Ishikawa (cell line): ENCODE results near the gene CTXN1.

Source experiments
- CEBPB ChIP-seq: IDR thresholded peaks from 2 replicates; pipeline ENCODE4 v1.6.1; 2012
- CREB1 ChIP-seq: IDR thresholded peaks from 2 replicates; pipeline ENCODE4 v1.6.1; 2012; ENCODE audit warnings: low read depth
- EP300 ChIP-seq: IDR thresholded peaks from 2 replicates; pipeline ENCODE4 v1.6.1; 2012; ENCODE audit warnings: borderline replicate concordance
- REST ChIP-seq: IDR thresholded peaks from 2 replicates; pipeline ENCODE4 v1.6.1; 2012; ENCODE audit warnings: low read depth, mild to moderate bottlenecking
- ZBTB7A ChIP-seq: IDR thresholded peaks from 2 replicates; pipeline ENCODE4 v1.6.1; 2012; ENCODE audit warnings: low read depth

- TF ChIP-seq CREB1 (no peak), EP300 (no peak), ZBTB7A (no peak), CEBPB (no peak), REST (no peak)
These were observed 8.5 kb downstream of the CTXN1 start for GRCh38 chr19:7917267-7918061.
